ENCODE measurements around the gene DLGAP1. TPM values are rescaled to one million over a fixed set of nuclear protein-coding genes. Genes with fewer than 3 reads are reported as not detected.

DLGAP1 gene
- total RNA-seq, 4 donors from 2014 or later = 0.13 to 6.2 (median 0.53) TPM

DNA sequence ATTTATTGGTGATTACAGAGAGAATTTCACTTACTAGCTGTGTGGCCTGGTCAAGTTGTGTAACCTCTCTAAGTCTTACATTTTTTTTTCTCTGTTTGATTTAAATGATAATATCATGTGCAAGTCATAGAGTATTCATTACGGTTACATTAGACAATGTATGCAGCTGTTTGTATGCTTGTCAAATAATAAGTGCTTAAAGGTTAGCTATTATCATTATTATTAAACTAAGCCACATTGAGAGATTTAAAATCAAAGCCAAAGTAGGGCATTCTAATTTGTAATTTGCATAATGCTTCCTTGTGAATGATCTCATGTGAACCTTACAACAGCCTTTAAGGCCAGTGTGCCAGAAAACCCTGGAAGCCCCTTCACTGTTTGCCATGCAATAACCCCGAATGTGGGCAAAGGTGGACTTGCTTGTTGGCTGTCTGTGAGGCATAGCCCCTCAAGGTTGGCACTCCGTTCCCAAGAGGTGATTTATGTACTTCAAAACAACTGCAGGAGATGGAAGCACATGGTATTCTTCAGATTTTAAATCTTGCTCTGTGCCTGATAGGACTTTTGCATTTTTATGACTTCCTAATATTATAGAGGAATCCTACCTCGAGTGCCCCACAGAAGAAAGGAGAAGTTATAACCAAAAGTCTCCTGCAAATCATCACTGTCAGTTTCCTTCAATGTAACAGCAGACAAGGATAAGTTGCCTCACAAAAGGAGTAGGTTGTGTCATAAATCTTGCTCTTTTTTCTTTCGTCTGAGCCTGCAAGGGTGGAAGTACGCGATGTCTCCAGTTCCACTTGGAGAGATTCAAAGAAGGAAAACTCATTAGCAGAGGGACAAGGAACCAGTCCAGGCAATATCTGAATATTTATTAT, 733.1 kb downstream of the DLGAP1 start:
- Histone ChIP-seq H3K27ac (no peak overlapping the region), H3K36me3 (no peaks in the 10 kb centered on the region), H3K9me3 (no peaks in the 10 kb centered on the region), H3K4me1 (peaks cover 0 to 3% of the 10 kb centered on the region in 2 donors), H3K4me3 (no peak overlapping the region), H3K27me3 (no peaks in the 10 kb centered on the region)
- DNase-seq (no peak), ATAC-seq (no peak)
- in situ Hi-C loops (cut with MboI; ENCODE audit: low sequenced_read_pairs in 4 of 4) = no loop called here
- TF ChIP-seq POLR2A (IDR thresholded peaks at IDR 0.05) = no peak
- TF ChIP-seq, protein P1, sequence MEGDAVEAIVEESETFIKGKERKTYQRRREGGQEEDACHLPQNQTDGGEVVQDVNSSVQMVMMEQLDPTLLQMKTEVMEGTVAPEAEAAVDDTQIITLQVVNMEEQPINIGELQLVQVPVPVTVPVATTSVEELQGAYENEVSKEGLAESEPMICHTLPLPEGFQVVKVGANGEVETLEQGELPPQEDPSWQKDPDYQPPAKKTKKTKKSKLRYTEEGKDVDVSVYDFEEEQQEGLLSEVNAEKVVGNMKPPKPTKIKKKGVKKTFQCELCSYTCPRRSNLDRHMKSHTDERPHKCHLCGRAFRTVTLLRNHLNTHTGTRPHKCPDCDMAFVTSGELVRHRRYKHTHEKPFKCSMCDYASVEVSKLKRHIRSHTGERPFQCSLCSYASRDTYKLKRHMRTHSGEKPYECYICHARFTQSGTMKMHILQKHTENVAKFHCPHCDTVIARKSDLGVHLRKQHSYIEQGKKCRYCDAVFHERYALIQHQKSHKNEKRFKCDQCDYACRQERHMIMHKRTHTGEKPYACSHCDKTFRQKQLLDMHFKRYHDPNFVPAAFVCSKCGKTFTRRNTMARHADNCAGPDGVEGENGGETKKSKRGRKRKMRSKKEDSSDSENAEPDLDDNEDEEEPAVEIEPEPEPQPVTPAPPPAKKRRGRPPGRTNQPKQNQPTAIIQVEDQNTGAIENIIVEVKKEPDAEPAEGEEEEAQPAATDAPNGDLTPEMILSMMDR (IDR thresholded peaks at IDR 0.05 in 4 of 5, conservative IDR thresholded peaks at IDR 0.05 in 1 of 5) = no peak
- intact Hi-C loops (cut with DNase I; ENCODE audit: low total_unique reads) = no loop called here

DNA sequence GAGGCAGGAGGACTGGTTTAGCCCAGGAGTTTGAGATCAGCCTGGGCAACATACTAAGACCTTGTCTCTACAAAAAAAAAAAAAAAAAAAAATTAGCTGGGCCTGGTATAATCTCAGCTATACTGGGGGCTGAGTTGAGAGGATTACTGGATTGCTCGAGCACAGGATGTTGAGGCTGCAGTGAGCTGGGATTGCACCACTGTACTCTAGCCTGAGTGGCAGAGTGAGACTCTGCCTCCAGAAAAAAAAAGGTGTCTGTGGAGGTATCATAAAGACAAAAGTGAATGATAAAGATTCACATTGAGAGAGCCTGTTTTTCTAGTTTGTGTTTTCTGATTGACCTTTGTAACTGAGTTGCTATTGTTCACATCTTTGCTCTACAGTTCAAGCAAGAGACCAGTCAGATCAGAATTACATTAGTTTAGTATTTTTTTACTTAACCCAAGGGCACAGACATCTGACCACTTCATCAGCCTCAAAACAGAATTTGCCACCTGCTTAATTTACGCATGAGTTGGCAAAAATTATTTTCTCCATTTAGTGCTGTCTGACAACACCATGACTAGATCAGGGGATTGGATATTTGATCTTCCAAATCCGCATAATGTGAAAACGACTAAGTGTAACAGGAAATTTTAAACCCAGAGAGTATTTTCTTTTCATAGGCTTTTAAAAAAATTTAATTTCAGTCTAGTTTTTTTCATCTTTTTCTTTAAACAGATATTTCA, 734.1 kb downstream of the DLGAP1 start:
- peaks cover 0 to 3% of the 10 kb centered on the region in 2 donors for H3K4me1 ChIP-seq
- H3K9me3 ChIP-seq = no peaks in the 10 kb centered on the region
- intact Hi-C loops (cut with DNase I; ENCODE audit: low total_unique reads) = no loop called here
- no peaks in the 10 kb centered on the region for H3K36me3 ChIP-seq
- in situ Hi-C loops (cut with MboI; ENCODE audit: low sequenced_read_pairs in 4 of 4) = no loop called here
- no peak overlapping the region for H3K27ac ChIP-seq
- TF ChIP-seq, protein P1 (IDR thresholded peaks at IDR 0.05 in 4 of 5, conservative IDR thresholded peaks at IDR 0.05 in 1 of 5) = no peak
- no peak for TF ChIP-seq POLR2A (IDR thresholded peaks at IDR 0.05)
- no peak overlapping the region for H3K4me3 ChIP-seq
- no peak for DNase-seq
- no peak for ATAC-seq
- H3K27me3 ChIP-seq = no peaks in the 10 kb centered on the region

DNA sequence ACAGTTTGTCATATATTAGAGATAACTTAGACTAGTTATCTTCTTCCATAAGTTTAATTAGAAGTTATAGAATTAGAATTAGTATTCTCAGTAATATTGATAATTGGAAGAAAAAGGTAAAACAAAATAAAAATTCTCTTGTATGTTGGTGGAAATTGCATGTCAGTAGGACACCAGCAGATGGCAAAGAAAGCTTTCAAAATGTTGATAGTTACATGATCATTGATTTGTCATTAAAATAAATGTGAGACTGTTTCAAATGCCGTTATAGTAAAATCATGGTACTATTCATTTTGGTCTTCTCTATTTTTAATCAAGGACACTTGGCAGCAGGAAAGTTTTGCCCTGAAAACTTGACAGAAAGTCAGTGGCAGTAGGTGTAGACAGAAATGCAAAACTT, 734.9 kb downstream of the DLGAP1 start:
- H3K27me3 ChIP-seq = no peaks in the 10 kb centered on the region
- no peaks in the 10 kb centered on the region for H3K9me3 ChIP-seq
- ATAC-seq (no peak), DNase-seq (no peak)
- no peaks in the 10 kb centered on the region for H3K36me3 ChIP-seq
- H3K27ac ChIP-seq = no peak overlapping the region
- H3K4me3 ChIP-seq = no peak overlapping the region
- in situ Hi-C loops (cut with MboI; ENCODE audit: low sequenced_read_pairs in 4 of 4) = no loop called here
- no peak for TF ChIP-seq POLR2A (IDR thresholded peaks at IDR 0.05)
- TF ChIP-seq, protein P1 (IDR thresholded peaks at IDR 0.05 in 4 of 5, conservative IDR thresholded peaks at IDR 0.05 in 1 of 5) = no peak
- intact Hi-C loops (cut with DNase I; ENCODE audit: low total_unique reads) = no loop called here
- H3K4me1 ChIP-seq = peaks cover 0 to 3% of the 10 kb centered on the region in 2 donors

DNA sequence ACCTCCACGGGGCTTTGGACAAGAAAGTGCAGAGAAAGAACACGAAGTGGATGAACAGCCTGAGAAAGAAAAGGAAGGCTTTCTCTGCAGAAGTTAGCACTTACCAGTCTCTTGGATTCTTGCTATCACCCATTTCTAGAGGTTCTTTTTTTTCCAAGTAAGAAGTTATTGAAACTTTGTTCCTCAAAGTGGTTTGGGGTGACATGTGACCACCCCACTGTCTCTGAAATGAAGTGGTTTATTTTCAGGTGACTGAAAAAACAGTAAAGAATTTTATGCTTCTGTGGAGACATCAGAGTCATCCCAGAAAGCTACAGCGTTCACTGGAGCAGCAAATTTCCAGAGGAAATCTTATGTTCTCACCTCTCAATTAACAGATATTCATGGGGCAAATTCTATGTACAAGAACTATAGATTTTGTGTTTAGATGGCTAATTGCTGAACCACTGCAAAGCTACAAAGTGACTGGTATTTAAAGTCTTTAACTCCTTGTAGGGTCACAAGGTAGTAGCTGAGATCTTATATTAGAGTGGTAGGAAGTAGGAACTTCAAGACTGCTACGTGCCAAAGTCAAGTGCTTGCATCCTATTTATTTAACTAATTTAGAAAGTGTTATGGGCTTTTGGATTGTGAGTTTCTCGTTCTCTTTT, 737.6 kb downstream of the DLGAP1 start:
- no peak for ATAC-seq
- no peak for DNase-seq
- Histone ChIP-seq H3K27ac (no peak overlapping the region), H3K9me3 (no peaks in the 10 kb centered on the region), H3K27me3 (no peaks in the 10 kb centered on the region), H3K4me3 (no peak overlapping the region), H3K36me3 (no peaks in the 10 kb centered on the region), H3K4me1 (no peaks in the 10 kb centered on the region)
- in situ Hi-C loops (cut with MboI; ENCODE audit: low sequenced_read_pairs in 4 of 4) (no loop called here), intact Hi-C loops (cut with DNase I; ENCODE audit: low total_unique reads) (no loop called here)
- TF ChIP-seq, protein P1 (IDR thresholded peaks at IDR 0.05 in 4 of 5, conservative IDR thresholded peaks at IDR 0.05 in 1 of 5) = no peak
- TF ChIP-seq POLR2A (IDR thresholded peaks at IDR 0.05) = no peak
